Measurements from ENCODE around the gene UBE2K.

DNA sequence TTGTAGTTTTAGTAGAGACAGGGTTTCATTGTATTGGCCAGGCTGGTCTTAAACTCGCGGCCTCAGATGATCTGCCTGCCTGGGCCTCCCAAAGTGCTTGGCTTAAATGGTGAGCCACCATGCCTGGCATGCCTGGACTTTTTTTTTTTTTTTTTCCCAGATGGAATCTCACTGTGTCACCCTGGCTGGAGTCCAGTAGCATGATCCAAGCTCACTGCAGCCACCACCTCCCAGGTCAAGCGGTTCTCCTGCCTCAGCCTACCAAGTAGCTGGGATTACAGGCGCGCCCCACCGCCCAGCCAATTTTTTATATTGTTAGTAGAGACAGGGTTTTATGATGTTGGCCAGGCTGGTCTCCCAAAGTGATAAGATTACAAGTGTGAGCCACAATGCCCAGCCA lies 8.4 kb downstream of the UBE2K start:
- TF ChIP-seq, protein P1, sequence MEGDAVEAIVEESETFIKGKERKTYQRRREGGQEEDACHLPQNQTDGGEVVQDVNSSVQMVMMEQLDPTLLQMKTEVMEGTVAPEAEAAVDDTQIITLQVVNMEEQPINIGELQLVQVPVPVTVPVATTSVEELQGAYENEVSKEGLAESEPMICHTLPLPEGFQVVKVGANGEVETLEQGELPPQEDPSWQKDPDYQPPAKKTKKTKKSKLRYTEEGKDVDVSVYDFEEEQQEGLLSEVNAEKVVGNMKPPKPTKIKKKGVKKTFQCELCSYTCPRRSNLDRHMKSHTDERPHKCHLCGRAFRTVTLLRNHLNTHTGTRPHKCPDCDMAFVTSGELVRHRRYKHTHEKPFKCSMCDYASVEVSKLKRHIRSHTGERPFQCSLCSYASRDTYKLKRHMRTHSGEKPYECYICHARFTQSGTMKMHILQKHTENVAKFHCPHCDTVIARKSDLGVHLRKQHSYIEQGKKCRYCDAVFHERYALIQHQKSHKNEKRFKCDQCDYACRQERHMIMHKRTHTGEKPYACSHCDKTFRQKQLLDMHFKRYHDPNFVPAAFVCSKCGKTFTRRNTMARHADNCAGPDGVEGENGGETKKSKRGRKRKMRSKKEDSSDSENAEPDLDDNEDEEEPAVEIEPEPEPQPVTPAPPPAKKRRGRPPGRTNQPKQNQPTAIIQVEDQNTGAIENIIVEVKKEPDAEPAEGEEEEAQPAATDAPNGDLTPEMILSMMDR (conservative IDR thresholded peaks at IDR 0.05): no peak
- TF ChIP-seq ZFX (IDR thresholded peaks at IDR 0.05): no peak

All from C4-2B (cell line).